ENCODE results near the gene EBF3. TPM values are rescaled to one million over a fixed set of nuclear protein-coding genes. Genes with fewer than 3 reads are reported as not detected.

EBF3 gene
- total RNA-seq, 1 donor from 2014 or later, result 28.6 TPM

- DNase-seq (ENCODE audit: low spot score), result no peak
These were observed 7.5 kb upstream of the EBF3 start for GRCh38 chr10:129971381-129972144.

DNA sequence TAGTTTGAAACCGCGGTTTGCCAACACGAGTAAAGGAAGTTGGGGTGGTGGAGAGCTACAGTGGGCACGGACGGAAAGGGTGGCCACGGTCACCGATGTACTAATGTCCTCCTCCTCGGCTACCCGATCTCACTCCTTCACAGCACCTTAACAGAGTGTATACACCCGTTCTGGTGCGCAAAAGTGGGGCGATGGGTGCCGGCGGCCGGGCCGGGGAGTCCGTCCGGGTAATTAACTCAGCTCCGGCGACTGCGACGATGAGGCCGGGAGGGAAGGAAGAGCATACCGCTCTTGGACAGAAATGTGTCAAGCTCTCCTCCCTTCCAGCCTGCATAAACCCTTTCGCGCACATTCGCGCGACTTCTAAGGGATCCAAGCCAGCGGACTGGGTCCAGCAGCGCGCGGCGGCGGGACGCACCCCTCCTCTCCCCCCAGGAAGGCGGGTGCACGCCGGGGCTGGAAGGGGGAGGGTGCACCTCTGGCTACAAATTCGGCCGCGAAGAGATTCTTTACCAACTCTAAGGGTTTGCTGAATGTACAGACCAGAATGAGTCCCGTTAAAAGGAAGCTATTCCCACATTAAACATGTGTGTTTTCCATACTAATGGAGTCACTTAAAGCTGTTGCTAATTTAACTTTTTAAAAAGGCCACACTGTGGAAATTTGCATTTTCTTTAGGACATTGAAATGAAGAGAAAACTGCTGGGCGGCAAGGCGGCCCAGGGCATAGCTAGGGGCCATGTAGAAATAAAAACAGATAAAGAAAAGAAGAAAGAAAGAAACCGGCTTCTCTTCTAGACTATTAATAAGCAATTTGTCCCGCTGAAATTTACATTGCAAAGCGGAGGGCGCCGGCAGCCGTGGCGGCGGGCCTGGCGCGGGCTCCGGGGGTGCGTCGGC, 6.6 kb upstream of the EBF3 start:
- no peak for DNase-seq (ENCODE audit: low spot score)

- DNase-seq (ENCODE audit: low spot score), result no peak
These were observed 5.9 kb upstream of the EBF3 start for GRCh38 chr10:129969911-129970464.

- DNase-seq (ENCODE audit: low spot score), result no peak
These were observed 5.3 kb upstream of the EBF3 start for GRCh38 chr10:129969184-129969910.

GRCh38 chr10:129968853-129969183, 4.7 kb upstream of the EBF3 start:
- no peak for DNase-seq (ENCODE audit: low spot score)

DNA sequence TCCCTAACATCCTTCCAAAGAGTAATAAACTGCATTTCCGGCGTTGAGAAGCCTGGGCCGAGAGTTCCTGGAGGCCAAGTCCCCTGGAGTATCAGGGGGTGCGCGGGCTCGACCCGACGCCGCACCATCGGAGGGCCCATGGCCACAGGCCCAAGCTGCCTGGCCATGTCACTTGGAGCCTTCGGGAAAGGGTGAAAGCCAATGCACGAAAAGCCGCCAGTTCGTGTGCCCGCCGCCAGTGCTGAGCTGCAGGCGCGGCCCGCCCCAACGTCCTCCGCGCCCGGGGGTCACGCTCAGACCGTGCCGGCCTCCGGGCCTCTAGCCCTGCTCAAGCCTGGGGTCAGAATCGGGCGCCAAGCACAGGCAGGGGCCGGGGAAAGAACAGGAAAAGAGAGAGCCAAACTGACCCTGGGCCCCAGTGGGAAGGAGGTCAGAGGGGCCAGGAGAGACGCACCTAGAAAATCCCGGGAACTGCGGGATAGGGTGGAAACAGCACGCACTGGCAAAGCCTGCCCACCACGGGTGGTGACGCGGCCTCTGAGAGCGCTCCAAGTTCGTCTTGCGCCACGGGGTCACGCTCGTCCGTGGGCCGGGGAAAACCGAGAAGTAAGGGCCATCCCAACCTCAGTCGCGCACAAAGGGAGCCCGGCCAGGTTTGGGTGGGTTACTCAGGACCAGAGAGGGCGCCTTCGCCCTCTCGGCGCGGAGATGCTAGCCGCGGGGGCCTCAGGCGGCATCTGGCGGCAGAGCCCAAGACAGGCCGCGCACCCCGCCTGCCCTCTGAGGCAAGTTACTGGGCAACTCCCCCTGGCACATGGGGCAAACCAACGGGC, 4.2 kb upstream of the EBF3 start:
- no peak for DNase-seq (ENCODE audit: low spot score)

DNA sequence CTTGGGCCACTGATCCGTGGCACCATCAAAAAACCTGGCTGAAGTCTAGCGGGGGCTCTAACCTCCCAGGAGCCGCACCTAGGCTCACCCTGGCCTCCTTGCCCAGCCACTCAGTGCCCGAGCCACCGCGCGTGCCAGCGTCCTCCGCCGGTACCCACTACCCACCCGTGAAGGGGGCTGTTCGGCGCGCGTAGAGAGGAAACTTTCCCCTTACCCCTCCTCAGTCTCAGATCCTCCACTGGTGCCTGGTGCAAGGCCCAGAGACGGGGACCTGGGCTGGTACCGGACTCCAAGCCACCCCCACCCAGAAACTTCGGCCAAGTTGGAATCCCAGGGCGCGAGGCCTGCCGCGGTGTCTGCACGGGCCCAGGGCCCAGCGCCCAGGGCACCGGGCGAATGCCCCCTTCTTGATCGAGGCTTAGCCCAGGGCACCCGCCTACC, 3.5 kb upstream of the EBF3 start:
- no peak for DNase-seq (ENCODE audit: low spot score)

DNA sequence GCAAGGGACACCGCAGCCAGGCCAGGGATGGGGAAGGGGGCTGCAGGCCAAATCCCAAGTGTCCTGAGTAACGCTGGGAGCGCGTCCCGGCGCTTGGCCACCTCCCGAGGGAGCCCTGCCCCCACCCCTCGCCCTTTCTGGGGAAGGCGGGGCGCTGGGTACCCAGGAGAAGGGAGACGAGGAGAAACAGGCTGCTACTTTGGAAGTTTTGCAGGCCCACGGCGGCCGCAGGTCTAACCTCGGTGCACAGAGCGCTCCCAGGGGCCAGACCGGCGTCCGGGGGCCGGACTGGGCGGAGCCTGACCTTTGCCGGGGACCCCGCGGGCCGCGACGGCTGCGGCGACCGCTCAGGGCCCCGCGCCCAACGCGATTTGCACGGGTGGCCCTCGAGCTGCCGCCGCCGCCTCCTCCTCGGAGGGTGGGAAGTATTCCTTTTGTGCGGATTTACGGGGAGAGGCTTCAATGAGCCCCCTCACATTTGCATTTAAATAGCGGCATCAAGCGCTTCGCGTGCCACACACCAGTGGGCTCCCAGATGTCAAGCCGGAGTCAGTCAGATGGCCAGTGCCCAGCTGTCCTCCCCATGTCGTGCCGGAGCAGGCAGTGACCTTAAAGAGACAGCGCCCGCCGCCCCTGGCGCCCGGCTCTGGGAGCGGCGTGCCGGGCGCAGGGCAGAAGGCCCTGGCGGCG, 3.0 kb upstream of the EBF3 start:
- no peak for DNase-seq (ENCODE audit: low spot score)

DNA sequence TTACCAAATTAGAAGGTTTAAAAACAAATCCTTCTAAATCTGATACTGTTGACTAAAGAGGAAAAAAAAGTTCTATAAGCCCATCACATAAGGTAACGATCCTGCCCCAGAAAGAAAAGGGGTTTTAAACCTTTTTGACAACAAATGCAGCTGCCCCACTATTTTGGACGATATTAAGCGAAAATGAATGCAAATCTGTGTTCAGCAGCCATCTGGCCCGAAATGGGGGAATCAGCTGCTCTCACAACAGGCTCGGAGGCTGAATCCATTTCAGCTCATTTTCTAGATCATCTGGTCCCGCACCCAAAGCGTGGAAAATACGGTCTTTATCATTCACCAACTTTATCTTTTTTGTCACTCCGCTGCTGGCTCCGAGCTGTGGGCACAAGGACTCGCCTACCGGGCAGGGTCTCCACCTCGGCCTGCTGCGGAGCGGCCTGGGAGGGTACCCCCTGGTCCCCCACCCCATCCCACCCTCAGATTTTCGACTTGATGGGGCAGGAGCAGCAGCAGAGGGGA, 2.4 kb upstream of the EBF3 start:
- no peak for DNase-seq (ENCODE audit: low spot score)

GRCh38 chr10:129965959-129966358, 1.9 kb upstream of the EBF3 start:
- DNase-seq (ENCODE audit: low spot score), result no peak

GRCh38 chr10:129965425-129965808, 1.3 kb upstream of the EBF3 start:
- no peak for DNase-seq (ENCODE audit: low spot score)

DNA sequence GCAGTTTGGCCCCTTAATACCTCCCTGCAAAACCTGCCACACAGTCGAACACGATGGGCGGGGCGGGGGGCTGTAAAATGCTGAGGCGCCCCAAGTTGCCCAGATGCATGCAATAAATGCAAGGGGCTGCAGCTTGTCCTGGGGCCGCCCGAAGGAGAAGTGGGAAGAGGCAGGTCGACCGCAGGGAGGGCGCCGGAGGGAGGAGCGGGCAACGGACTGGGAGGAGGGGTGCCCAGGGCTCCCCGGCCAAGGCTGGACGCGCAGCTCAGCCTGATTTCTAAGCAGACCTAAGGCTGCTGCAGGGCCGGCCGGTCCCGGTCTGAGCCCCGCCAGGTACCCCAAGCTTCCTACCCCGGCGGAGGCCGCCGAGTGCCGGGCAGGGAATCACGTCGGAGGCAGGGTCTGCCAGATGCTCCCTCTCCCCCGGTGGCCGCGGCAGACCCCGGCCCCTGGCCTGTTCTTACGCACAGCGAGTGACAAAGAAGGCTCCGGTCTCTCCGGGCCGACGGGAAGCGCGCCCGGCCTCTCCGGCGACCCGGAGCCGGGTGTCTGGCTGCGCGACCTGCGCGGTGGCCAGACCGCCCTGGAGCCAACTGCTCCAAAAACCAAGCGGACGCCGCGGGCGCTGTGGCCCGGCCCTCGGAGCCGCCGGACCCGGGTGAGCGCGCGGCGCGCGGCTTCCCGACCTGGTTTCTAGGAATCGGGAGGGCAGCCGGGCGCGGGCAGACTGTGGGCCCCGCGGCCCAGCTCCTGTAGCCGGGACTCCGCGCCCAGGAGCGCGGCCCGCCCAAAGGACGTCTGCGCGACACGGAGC, 744 bp upstream of the EBF3 start:
- DNase-seq (ENCODE audit: low spot score), result no peak

DNA sequence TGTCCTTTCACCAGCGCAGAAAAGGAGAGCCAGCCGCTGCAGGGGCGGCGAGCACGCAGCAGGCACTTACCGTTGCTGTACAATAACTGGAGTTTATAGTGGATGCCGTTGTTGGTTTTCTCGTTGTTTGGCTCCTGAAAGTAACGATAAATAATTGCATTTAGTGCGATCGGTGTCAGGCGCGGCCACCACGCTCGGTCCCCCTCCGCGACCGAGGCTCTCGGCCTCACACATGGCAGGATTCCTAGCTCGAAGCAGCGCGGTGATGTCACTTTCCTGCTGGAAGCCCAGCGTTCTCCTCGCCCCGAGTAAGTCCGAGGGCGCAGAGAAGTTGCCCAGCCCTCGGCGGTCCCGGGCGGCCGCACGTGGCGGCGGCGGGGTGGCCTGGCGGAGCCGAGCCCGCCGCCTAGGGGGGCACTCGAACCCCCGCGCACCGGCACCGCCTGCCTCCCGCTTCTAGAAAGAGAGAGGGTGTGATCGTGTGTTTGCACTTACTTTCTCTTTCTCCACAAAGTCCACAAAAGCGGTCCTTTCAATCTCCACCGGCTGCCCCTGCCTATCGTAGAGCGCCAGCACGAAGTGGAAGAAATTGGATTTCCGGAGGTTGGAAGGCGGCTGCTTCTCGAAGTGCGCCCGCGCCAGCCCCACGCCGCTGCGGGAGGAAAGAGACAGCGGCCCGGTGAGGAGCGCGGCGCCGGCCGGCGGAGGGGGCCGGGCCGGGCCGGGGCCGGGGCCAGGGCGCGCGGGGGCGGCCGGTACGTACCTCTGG, 1.0 kb downstream of the EBF3 start:
- no peak for DNase-seq (ENCODE audit: low spot score)

DNA sequence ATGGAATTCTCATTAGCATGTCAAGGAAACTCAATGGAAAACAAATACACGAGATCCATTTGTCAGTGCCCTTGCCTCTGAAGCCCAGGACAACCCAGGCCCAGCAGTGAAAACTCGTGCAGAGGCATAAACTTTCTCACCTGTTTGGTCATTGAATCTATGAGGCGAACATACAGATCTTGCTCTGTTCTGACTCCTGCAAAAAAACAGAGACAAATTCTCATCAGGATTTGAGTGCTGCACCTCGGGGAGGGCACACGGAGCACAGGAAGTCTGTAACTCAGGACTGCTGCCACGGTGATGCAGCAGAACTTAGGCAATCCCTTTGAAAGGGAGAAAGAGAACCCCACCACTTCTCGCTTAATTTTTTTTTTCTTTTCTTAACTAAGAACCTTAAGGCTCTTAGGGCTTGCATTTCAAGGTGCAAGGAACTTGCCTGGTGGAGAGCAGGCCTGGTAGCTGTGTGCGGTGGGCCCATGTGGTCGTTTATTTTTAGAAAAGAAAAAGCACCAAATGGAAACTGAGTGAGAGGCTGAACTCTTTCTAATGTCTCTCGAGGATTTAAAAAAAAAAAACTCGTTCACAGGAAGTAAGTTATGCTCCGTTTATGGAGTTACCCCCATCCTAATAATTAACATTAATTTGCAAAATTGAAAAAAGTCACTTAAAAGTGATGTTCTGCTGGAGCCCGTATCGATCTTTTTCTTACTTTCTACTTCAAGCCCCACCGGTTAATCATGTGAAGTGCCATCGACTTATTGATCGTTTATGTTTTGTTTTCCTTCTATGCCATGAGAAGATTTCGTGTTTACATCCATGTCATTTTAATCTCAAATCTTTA, 1.8 kb downstream of the EBF3 start:
- DNase-seq (ENCODE audit: low spot score), result no peak

DNA sequence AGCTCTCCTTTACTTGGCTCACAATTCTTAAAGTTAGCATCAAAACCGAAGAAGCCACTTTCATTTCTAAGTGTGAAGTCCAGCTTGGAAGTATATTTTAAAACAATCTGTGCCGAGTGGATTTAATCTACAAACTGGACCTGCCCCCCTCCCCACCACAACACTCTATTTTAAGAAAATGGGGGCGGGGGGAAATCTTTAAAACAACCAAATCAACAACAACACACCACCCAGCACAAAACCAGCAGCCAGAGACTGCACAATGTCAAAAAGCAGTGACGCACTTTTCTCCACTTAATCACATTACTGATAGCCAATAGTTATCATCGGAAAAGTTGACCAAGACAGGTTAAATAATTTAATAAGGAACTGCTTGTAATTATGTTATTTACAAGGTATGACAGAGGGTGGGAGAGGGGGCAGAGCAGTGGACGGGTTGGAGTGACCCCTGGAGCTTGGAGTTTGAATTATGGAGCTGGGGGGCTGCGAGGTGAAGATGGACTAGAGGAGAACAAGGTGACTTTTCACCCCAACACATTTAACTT, 2.8 kb downstream of the EBF3 start:
- no peak for DNase-seq (ENCODE audit: low spot score)

DNA sequence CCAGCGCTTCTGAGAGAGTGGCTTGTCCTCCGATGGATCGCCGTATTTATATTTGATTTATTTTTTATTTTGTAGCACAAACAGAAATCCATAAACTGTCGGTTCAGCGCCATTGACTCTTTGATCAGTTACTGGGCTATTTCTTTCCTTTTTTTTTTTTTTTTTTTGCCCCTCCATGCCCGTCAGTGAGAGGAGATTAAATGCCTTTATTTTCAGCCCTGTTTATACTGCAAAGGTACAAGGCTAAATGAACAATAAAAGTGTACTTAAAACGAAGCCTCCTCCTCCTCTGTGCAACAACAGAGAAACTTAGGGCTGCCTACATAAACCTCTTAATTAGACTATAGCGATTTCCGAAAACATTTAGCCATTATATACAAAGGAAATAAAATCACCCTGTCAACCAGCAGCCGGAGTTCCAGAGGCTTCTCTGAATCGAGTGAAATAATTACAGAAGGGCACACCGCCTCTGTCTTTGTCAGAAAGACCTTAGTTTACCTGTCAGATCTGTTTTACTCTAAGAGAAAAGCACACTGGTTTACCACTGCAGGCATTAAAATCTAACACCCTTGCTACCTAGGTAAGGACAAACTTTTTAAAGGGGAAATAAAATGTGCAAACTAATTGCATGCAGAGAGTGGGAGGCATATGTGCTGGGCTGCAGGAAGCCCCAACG, 3.5 kb downstream of the EBF3 start:
- no peak for DNase-seq (ENCODE audit: low spot score)
